Measurements from ENCODE around the gene KXD1. TPM values are rescaled to one million over a fixed set of nuclear protein-coding genes. Genes with fewer than 3 reads are reported as not detected.

KXD1 gene
- 100 to 1,000 TPM in 2 of 4 donors, 10 to 100 TPM in 2; 98.1 to 117 (median 103) TPM for total RNA-seq

DNA sequence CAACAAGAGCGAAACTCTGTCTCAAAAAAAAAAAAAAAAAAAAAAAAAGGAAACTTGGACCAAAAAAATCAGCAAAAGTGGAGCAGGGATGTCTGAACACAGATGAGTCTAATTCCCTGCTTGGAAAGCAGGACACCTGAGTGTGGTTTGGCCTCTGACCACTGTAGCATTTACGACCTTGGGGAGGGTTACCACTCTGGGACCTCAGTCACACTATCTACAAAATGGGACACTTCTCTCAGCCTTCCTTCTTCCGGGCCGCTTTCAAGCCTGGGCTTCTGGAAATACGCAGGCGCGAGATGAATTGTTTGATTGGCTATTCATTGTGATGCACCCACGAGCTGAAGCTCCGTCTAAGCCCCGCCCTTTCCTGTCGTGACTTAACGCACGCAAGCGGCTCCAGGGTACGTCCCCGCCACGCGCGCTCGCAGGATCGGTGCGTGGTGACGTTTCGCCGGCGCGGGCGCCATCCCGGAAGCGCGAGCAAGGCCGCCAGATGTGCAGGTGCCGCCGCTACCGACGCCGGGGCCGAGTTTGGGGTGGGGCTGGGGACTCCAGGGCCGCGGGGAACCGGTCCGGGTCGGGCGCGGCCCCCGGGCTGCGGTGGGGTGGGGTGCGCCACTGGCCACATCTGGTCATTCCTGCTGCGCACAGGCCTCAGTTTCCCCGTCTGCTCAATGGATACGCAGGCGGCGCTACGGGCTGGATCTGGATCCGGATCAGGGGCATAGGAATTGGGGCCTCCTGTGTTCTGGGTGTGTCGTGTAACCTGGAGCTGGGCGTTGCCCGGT is at the start of gene KXD1:
KXD1 (plus strand) TSS at position 460 of the 791 bp plus-strand sequence. CDS start 4,187 bp downstream, outside the sequence.
- TF ChIP-seq POLR2A (IDR thresholded peaks at IDR 0.05) (peak in 1 of 2 donors; percentile 74), CTCF (IDR thresholded peaks at IDR 0.05) (no peak)
- peak within 1 kb of the TSS; percentile 90 to 95 (median 91) for H3K27ac ChIP-seq
- DNase-seq = peak; percentile 99
- intact Hi-C loops (cut with DNase I) = no loop called here
- WGBS, 2 donors = 1 to 3% methylated on average over 24 to 32 of the region's 58 CpGs
- no peaks in the 10 kb centered on the region for H3K36me3 ChIP-seq
- H3K9me3 ChIP-seq = no peaks in the 10 kb centered on the region
- H3K4me3 ChIP-seq (replicated peaks in 1 of 3) = peak within 1 kb of the TSS; percentile 62 to 100 (median 98)
- no peaks in the 10 kb centered on the region for H3K27me3 ChIP-seq
- H3K4me1 ChIP-seq = peaks cover 4 to 9% of the 10 kb centered on the region in 2 donors

GRCh38 chr19:18508585-18508984 is 49.1 kb upstream of the KXD1 start:
- H3K27me3 ChIP-seq = no peaks in the 10 kb centered on the region
- intact Hi-C loops (cut with DNase I) = no loop called here
- 96% methylated on average over 3 to 7 of the region's 7 CpGs for WGBS, 2 donors
- no peaks in the 10 kb centered on the region for H3K36me3 ChIP-seq
- no peaks in the 10 kb centered on the region for H3K9me3 ChIP-seq
- DNase-seq = no peak
- peak overlapping the region in 2 of 3 donors; percentile 36 to 51 for H3K27ac ChIP-seq
- TF ChIP-seq CTCF (IDR thresholded peaks at IDR 0.05) (no peak), POLR2A (IDR thresholded peaks at IDR 0.05) (no peak)
- H3K4me1 ChIP-seq = peaks cover 25 to 72% of the 10 kb centered on the region in 2 donors
- no peak overlapping the region for H3K4me3 ChIP-seq (replicated peaks in 1 of 3)

DNA sequence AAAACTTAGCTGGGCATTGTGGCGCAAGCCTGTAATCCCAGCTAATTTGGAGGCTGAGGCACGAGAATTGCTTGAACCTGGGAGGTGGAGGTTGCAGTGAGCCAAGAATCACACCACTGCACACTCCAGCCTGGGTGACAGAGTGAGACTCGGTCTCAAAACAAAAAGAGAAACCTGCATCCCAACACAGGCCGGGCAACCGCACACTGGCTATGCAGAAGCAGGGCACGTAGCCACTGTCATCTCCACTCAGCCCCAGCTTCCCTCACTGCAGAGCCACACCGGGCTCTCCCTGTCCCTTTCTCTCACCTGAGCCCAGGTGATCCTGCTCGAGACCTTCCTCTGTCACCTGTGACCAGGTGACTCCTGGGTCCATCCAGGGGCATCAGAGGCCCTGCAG is 47.5 kb upstream of the KXD1 start:
- Histone ChIP-seq H3K36me3 (no peaks in the 10 kb centered on the region), H3K4me1 (peaks cover 20 to 70% of the 10 kb centered on the region in 2 donors), H3K4me3 (replicated peaks in 1 of 3) (no peak overlapping the region), H3K9me3 (no peaks in the 10 kb centered on the region), H3K27me3 (no peaks in the 10 kb centered on the region), H3K27ac (no peak overlapping the region)
- intact Hi-C loops (cut with DNase I) = loop anchor here (10.0 kb wide), 1 partner anchor 45 kb away; no protein-coding TSS in a partner anchor
- TF ChIP-seq POLR2A (IDR thresholded peaks at IDR 0.05) = no peak
- no peak for TF ChIP-seq CTCF (IDR thresholded peaks at IDR 0.05)
- 91 to 98% methylated on average over 8 of the region's 8 CpGs for WGBS, 2 donors
- no peak for DNase-seq

GRCh38 chr19:18513868-18514267 is 43.8 kb upstream of the KXD1 start:
- no peaks in the 10 kb centered on the region for H3K36me3 ChIP-seq
- peaks cover 19 to 55% of the 10 kb centered on the region in 2 donors for H3K4me1 ChIP-seq
- DNase-seq = no peak
- H3K9me3 ChIP-seq = no peaks in the 10 kb centered on the region
- 85% methylated on average over 11 of the region's 11 CpGs for WGBS, 2 donors
- intact Hi-C loops (cut with DNase I) = loop anchor here (10.0 kb wide), 1 partner anchor 49 kb away; no protein-coding TSS in a partner anchor
- no peak for TF ChIP-seq CTCF (IDR thresholded peaks at IDR 0.05)
- TF ChIP-seq POLR2A (IDR thresholded peaks at IDR 0.05) = no peak
- no peak overlapping the region for H3K4me3 ChIP-seq (replicated peaks in 1 of 3)
- no peak overlapping the region for H3K27ac ChIP-seq
- no peaks in the 10 kb centered on the region for H3K27me3 ChIP-seq

All from thyroid gland (tissue), 4 donors.